ENCODE data around the gene TMED8. TPM values are rescaled to one million over a fixed set of nuclear protein-coding genes. Genes with fewer than 3 reads are reported as not detected.

Gene TMED8
- total RNA-seq, 5 donors from 2014 or later (not counting 1 experiment from before 2014, with no cell fraction given) = 6.6 to 8.9 (median 7.5) TPM

GRCh38 chr14:77372304-77372841, 4.5 kb downstream of the TMED8 start:
- Histone ChIP-seq H3K36me3 (ENCODE audit: control insufficient read depth in 2 of 2, extremely low read depth in 1 of 2, insufficient read depth in 1 of 2, low read length in 1 of 2) (no peaks in the 10 kb centered on the region), H3K9me3 (no peaks in the 10 kb centered on the region), H3K27ac (ENCODE audit: low read length) (no peak overlapping the region), H3K27me3 (replicated peaks in 1 of 2; ENCODE audit: control insufficient read depth in 2 of 2, extremely low read depth in 1 of 2, insufficient read depth in 2 of 2, low read length in 1 of 2) (no peaks in the 10 kb centered on the region), H3K4me3 (ENCODE audit: control insufficient read depth in 1 of 2, extremely low read depth in 1 of 2, low read length in 1 of 2) (no peak overlapping the region), H3K4me1 (ENCODE audit: control insufficient read depth in 1 of 2, extremely low read depth in 1 of 2, insufficient read depth in 2 of 2, low read length in 2 of 2) (peaks cover 11 to 19% of the 10 kb centered on the region in 2 experiments)
- DNase-seq (peak in 1 of 35 experiments; percentile 27), ATAC-seq (replicated peaks in 1 of 4) (no peak)
- peaks cover 8% of the 10 kb centered on the region for H3K36me3 Mint-ChIP-seq
- no peaks in the 10 kb centered on the region for H3K27me3 Mint-ChIP-seq
- no peaks in the 10 kb centered on the region for H3K9me3 Mint-ChIP-seq
- 32% methylated on average over 4 of the region's 4 CpGs for WGBS (ENCODE audit: insufficient coverage)
- peak overlapping the region in 1 of 3 donors; percentile 2 for H3K4me3 Mint-ChIP-seq
- ChIA-PET POLR2A (no interaction called here), CTCF (no interaction called here)
- H3K27ac Mint-ChIP-seq = peak overlapping the region in 1 of 2 donors; percentile 48
- peaks cover 45 to 63% (median 53%) of the 10 kb centered on the region in 3 donors for H3K4me1 Mint-ChIP-seq

- WGBS (ENCODE audit: insufficient coverage) = 11% methylated on average over 1 of the region's 1 CpG
- no peak overlapping the region for H3K27ac ChIP-seq (ENCODE audit: low read length)
- peaks cover 3 to 6% of the 10 kb centered on the region in 2 experiments for H3K4me1 ChIP-seq (ENCODE audit: control insufficient read depth in 1 of 2, extremely low read depth in 1 of 2, insufficient read depth in 2 of 2, low read length in 2 of 2)
- H3K27me3 ChIP-seq (replicated peaks in 1 of 2; ENCODE audit: control insufficient read depth in 2 of 2, extremely low read depth in 1 of 2, insufficient read depth in 2 of 2, low read length in 1 of 2) = no peaks in the 10 kb centered on the region
- H3K9me3 ChIP-seq = no peaks in the 10 kb centered on the region
- ChIA-PET POLR2A (no interaction called here), CTCF (interaction anchor here in 1 of 2 donors (0.6 kb wide), 1 partner anchor 46 kb away, joined by 5 read pairs; no protein-coding TSS in a partner anchor)
- no peaks in the 10 kb centered on the region for H3K36me3 ChIP-seq (ENCODE audit: control insufficient read depth in 2 of 2, extremely low read depth in 1 of 2, insufficient read depth in 1 of 2, low read length in 1 of 2)
- Mint-ChIP-seq H3K27ac (peak overlapping the region; percentile 57 to 59), H3K36me3 (peaks cover 21% of the 10 kb centered on the region), H3K4me3 (no peak overlapping the region), H3K27me3 (no peaks in the 10 kb centered on the region), H3K9me3 (no peaks in the 10 kb centered on the region), H3K4me1 (peaks cover 31 to 44% (median 36%) of the 10 kb centered on the region in 3 donors)
- no peak overlapping the region for H3K4me3 ChIP-seq (ENCODE audit: control insufficient read depth in 1 of 2, extremely low read depth in 1 of 2, low read length in 1 of 2)
- DNase-seq = peak in 4 of 35 experiments; percentile 1 to 33 (median 7)
- ATAC-seq (replicated peaks in 1 of 4) = peak in 3 of 4 experiments; percentile 30 to 60 (median 59)
Measured at GRCh38 chr14:77369285-77369684, 7.6 kb downstream of the TMED8 start.

GRCh38 chr14:77364146-77364545, 12.7 kb downstream of the TMED8 start:
- H3K4me3 ChIP-seq (ENCODE audit: control insufficient read depth in 1 of 2, extremely low read depth in 1 of 2, low read length in 1 of 2) = no peak overlapping the region
- WGBS (ENCODE audit: insufficient coverage) = no CpG with 5 or more reads among the region's 3 CpGs
- H3K27me3 ChIP-seq (replicated peaks in 1 of 2; ENCODE audit: control insufficient read depth in 2 of 2, extremely low read depth in 1 of 2, insufficient read depth in 2 of 2, low read length in 1 of 2) = no peaks in the 10 kb centered on the region
- Mint-ChIP-seq H3K36me3 (peaks cover 12% of the 10 kb centered on the region), H3K27me3 (no peaks in the 10 kb centered on the region), H3K27ac (no peak overlapping the region), H3K4me3 (no peak overlapping the region), H3K9me3 (no peaks in the 10 kb centered on the region), H3K4me1 (peaks cover 9 to 30% (median 22%) of the 10 kb centered on the region in 3 donors)
- no peak overlapping the region for H3K27ac ChIP-seq (ENCODE audit: low read length)
- no peaks in the 10 kb centered on the region for H3K36me3 ChIP-seq (ENCODE audit: control insufficient read depth in 2 of 2, extremely low read depth in 1 of 2, insufficient read depth in 1 of 2, low read length in 1 of 2)
- H3K9me3 ChIP-seq = no peaks in the 10 kb centered on the region
- ATAC-seq (replicated peaks in 1 of 4) = no peak
- DNase-seq = no peak
- ChIA-PET POLR2A (no interaction called here), CTCF (interaction anchor here in 1 of 2 donors (1.1 kb wide), 1 partner anchor 47 kb away, joined by 3 read pairs; no protein-coding TSS in a partner anchor)
- peaks cover 0 to under 1% of the 10 kb centered on the region in 2 experiments for H3K4me1 ChIP-seq (ENCODE audit: control insufficient read depth in 1 of 2, extremely low read depth in 1 of 2, insufficient read depth in 2 of 2, low read length in 2 of 2)

GRCh38 chr14:77359626-77360025, 17.3 kb downstream of the TMED8 start:
- H3K9me3 Mint-ChIP-seq = no peaks in the 10 kb centered on the region
- H3K27me3 Mint-ChIP-seq = no peaks in the 10 kb centered on the region
- no peak overlapping the region for H3K27ac Mint-ChIP-seq
- ATAC-seq (replicated peaks in 1 of 4) (no peak), DNase-seq (no peak)
- ChIA-PET CTCF (no interaction called here), POLR2A (no interaction called here)
- peaks cover 4% of the 10 kb centered on the region for H3K36me3 Mint-ChIP-seq
- Histone ChIP-seq H3K27me3 (replicated peaks in 1 of 2; ENCODE audit: control insufficient read depth in 2 of 2, extremely low read depth in 1 of 2, insufficient read depth in 2 of 2, low read length in 1 of 2) (no peaks in the 10 kb centered on the region), H3K27ac (ENCODE audit: low read length) (no peak overlapping the region), H3K36me3 (ENCODE audit: control insufficient read depth in 2 of 2, extremely low read depth in 1 of 2, insufficient read depth in 1 of 2, low read length in 1 of 2) (peaks cover 0 to 4% of the 10 kb centered on the region in 2 donors), H3K4me1 (ENCODE audit: control insufficient read depth in 1 of 2, extremely low read depth in 1 of 2, insufficient read depth in 2 of 2, low read length in 2 of 2) (no peaks in the 10 kb centered on the region), H3K9me3 (no peaks in the 10 kb centered on the region), H3K4me3 (ENCODE audit: control insufficient read depth in 1 of 2, extremely low read depth in 1 of 2, low read length in 1 of 2) (no peak overlapping the region)
- H3K4me3 Mint-ChIP-seq = no peak overlapping the region
- peaks cover 5 to 19% (median 15%) of the 10 kb centered on the region in 3 donors for H3K4me1 Mint-ChIP-seq
- WGBS (ENCODE audit: insufficient coverage) = no CpG with 5 or more reads among the region's 1 CpG

GRCh38 chr14:77356899-77357298, 20.0 kb downstream of the TMED8 start:
- ChIA-PET CTCF (no interaction called here), POLR2A (no interaction called here)
- H3K27ac Mint-ChIP-seq = no peak overlapping the region
- Histone ChIP-seq H3K36me3 (ENCODE audit: control insufficient read depth in 2 of 2, extremely low read depth in 1 of 2, insufficient read depth in 1 of 2, low read length in 1 of 2) (peaks cover 0 to 4% of the 10 kb centered on the region in 2 donors), H3K4me1 (ENCODE audit: control insufficient read depth in 1 of 2, extremely low read depth in 1 of 2, insufficient read depth in 2 of 2, low read length in 2 of 2) (no peaks in the 10 kb centered on the region), H3K27me3 (replicated peaks in 1 of 2; ENCODE audit: control insufficient read depth in 2 of 2, extremely low read depth in 1 of 2, insufficient read depth in 2 of 2, low read length in 1 of 2) (no peaks in the 10 kb centered on the region), H3K4me3 (ENCODE audit: control insufficient read depth in 1 of 2, extremely low read depth in 1 of 2, low read length in 1 of 2) (no peak overlapping the region), H3K9me3 (no peaks in the 10 kb centered on the region), H3K27ac (ENCODE audit: low read length) (no peak overlapping the region)
- DNase-seq (no peak), ATAC-seq (replicated peaks in 1 of 4) (no peak)
- no CpG with 5 or more reads among the region's 4 CpGs for WGBS (ENCODE audit: insufficient coverage)
- no peaks in the 10 kb centered on the region for H3K9me3 Mint-ChIP-seq
- no peaks in the 10 kb centered on the region for H3K27me3 Mint-ChIP-seq
- peaks cover 3% of the 10 kb centered on the region for H3K36me3 Mint-ChIP-seq
- H3K4me1 Mint-ChIP-seq = peaks cover 0 to 7% (median 0%) of the 10 kb centered on the region in 3 donors
- no peak overlapping the region for H3K4me3 Mint-ChIP-seq

- Histone ChIP-seq H3K36me3 (ENCODE audit: control insufficient read depth in 2 of 2, extremely low read depth in 1 of 2, insufficient read depth in 1 of 2, low read length in 1 of 2) (peaks cover under 1 to 4% of the 10 kb centered on the region in 2 donors), H3K27me3 (replicated peaks in 1 of 2; ENCODE audit: control insufficient read depth in 2 of 2, extremely low read depth in 1 of 2, insufficient read depth in 2 of 2, low read length in 1 of 2) (no peaks in the 10 kb centered on the region), H3K27ac (ENCODE audit: low read length) (no peak overlapping the region), H3K4me3 (ENCODE audit: control insufficient read depth in 1 of 2, extremely low read depth in 1 of 2, low read length in 1 of 2) (no peak overlapping the region), H3K4me1 (ENCODE audit: control insufficient read depth in 1 of 2, extremely low read depth in 1 of 2, insufficient read depth in 2 of 2, low read length in 2 of 2) (no peaks in the 10 kb centered on the region), H3K9me3 (no peaks in the 10 kb centered on the region)
- DNase-seq (no peak), ATAC-seq (replicated peaks in 1 of 4) (no peak)
- CTCF ChIA-PET = no interaction called here
- Mint-ChIP-seq H3K4me3 (no peak overlapping the region), H3K4me1 (peaks cover 0 to 4% (median 0%) of the 10 kb centered on the region in 3 donors), H3K27me3 (no peaks in the 10 kb centered on the region), H3K27ac (no peak overlapping the region), H3K9me3 (no peaks in the 10 kb centered on the region), H3K36me3 (peaks cover 3% of the 10 kb centered on the region)
- POLR2A ChIA-PET = no interaction called here
- 98% methylated on average over 4 of the region's 4 CpGs for WGBS (ENCODE audit: insufficient coverage)
Measured at GRCh38 chr14:77355811-77356210, 21.1 kb downstream of the TMED8 start.

Measured in T-cell (primary cell).